ENCODE measurements around the gene LY86. TPM values are rescaled to one million over a fixed set of nuclear protein-coding genes. Genes with fewer than 3 reads are reported as not detected.
A peak's percentile ranks its signal among the peaks of the same experiment; 100 is the strongest.

LY86 gene
- total RNA-seq, 1 experiment from 2014 or later, result not detected

DNA sequence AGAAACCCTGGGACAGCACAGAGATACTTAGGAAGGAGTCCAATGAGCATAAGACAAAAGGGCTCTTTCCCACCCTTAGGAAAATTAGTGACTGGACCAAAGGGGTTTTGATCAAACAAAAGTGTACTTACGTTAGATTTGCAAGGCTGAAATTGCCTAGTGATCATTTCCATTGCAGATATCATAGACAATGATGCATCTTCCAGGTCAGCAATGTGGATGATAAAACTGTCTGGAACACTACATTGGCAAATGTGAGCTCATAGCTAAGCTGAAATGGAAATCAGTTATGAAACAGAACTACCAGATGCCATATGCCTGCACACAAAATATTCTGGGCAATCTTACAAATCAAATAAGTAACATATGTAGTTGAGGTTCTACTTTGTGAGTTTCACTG lies 34.0 kb downstream of the LY86 start:
- no peak for DNase-seq (ENCODE audit: low read depth)

DNA sequence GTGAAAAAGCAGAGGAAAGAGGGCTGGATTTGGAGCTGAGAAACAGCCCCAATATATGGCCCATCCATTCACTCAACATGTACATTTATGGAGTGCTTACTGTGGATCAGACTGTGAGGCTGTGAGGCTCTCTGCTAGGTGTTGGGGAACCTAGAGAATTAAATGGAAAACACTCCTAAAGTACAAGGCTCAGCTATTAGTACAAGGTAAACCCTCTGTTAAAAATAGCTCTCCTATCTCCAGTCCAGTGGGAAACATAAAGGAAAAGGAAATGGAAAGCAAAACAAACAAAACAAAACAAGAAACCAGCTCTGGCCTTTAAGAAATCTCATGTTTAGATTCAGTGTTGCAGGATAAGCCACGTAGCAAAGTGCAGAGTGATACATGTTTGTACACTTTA lies 35.0 kb downstream of the LY86 start:
- DNase-seq (ENCODE audit: low read depth), result no peak

DNA sequence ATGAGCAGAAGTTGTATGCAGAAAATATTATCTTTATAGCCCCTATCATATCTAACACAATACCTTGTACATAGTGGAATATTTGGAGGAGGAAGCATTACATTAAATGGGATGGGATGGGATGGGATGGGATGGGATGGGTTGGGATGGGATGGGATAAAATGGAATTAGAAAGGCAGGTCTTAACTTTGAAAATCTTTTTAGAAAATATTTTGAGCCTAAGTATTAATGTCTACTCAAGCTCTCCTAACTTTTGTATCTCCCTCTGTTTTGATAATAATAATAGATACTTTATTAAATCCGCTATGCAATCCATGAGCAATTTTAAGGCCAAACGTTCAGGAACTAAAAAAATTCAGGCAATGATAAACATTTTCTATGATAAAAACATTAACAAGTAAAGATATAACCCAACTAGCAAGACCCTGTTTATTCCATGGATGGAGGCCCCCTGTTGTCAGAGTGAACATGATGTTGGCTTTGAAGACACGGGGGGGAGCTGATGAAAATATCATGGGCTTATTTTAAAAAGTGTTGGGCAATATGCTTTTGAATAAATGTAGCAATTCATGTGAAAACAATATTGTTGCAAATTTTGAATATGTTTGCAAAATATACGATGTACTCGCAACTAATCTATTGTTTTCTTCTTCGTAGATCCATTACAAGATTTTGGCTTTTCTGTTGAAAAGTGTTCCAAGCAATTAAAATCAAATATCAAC lies 35.9 kb downstream of the LY86 start:
- no peak for DNase-seq (ENCODE audit: low read depth)

DNA sequence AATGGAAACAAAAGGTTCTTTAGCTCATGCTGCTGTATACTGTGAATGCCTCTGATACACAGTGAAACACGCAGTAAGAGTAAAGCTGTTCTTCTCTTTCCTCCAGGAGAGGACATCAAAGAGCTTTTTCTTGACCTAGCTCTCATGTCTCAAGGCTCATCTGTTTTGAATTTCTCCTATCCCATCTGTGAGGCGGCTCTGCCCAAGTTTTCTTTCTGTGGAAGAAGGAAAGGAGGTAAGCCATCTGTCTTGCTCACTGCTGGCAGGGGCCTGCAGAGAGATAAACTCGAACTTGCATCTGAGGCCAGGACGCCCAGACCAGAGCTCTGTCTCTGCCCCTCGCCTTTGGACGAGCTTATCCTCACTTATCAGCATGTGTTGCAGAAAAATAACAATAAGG lies 37.7 kb downstream of the LY86 start:
- DNase-seq (ENCODE audit: low read depth), result no peak

DNA sequence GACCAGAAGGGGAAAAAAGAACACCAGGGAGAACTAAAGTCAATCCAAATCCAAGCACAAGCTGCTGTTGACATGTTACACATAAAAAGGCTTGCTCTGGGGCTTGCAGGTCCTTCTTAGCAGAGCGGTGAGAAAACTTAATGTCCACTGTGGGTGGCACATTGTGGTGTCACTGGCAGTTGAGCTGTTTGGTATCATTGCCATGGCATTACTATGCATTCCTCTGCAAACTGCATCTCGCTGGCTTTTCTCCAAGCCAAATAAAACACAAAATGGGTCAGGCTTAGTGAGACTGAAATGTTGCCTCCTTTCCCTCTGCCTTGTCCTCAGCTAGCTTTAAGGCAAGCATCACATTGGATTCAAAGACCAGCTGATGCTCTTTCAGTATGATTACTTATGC lies 40.9 kb downstream of the LY86 start:
- peak; percentile 53 for DNase-seq (ENCODE audit: low read depth)

DNA sequence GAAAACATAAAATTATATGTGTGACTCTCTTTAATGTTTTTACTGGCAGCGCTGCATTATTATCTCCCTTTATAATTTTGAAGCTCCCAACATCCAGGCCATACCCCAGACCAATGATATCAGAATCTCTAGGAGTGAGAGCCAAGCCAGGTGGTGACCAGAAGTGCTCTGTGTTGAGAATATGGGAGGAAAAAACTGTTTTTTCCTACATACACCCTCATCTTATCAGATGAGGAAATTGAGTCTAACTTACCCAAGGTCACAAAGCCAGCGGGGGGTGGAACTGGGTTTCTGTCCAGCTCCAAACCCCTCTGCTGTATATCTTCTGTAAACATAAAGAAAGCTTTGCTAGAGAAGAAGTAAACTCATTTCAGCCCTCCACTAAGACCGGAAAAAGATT lies 42.5 kb downstream of the LY86 start:
- no peak for DNase-seq (ENCODE audit: low read depth)

DNA sequence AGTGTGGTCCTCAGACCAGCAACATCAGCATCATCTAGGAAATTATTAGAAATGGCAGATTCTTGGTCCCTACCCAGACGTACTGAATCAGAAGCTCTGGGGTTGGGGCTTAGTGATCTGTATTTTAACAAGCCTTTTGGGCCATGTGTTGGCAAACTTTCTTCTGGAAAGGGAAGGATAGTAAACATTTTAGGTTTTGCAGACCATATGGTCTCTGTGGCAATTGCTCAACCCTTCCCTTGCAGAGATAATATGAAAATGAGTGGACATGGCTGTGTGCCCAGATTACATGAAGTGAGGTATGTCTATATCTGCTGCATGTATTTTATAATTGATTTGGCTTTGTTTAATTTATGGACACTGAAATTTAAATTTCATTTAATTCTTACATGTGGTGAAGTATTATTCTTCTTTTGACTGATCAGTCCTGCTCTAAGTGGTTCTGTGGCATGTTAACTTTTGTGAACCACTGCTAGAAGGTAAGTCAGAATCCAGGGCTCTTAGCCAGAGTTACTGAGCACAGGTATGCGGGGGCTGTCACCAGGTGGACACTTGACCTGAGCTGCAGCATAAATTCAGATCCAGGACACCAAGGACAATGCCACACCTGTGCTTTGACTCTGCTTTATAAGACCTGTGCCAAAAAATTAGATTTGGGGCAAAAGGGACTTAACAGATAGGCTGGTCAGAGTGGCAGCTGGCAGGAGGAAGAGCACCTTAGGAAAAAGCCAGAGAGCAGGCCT lies 43.2 kb downstream of the LY86 start:
- no peak for DNase-seq (ENCODE audit: low read depth)

DNA sequence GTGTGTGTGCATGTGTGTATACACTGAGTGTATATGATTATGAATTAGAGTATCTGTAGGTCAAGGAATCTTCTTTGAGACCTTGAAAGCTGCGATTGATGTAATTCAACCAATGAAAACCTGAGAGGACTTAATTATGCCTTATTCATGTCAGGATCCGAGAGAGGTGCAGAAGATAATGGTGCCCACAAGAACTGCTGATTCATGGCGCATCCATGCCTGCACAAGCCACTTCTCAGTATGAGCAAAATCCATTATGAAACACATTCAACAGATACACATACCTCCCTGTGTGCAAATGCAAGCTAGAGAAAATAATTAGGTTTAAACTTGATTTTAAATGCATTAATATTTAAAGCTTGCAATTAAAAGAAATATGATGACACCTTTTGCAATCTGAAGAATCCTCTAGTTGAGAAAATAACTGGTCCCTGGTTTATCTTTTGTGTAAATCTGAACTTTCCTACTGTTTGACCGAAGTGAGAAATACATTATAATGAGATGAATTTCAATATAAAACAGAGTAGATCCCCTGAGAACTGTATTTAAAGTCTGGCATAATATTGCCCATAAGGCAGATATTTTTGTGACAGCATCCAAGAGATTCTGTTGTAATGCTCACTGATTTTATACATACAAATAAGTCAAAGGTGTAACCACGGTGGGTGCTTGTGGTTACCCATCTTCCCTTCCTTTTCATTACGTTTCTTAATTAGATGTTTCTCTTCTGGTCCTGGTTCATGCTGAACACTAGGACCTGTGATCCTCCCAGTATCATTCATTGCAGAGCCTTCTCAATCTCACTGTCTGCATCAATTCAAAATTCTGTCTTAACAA lies 45.6 kb downstream of the LY86 start:
- DNase-seq (ENCODE audit: low read depth), result no peak

DNA sequence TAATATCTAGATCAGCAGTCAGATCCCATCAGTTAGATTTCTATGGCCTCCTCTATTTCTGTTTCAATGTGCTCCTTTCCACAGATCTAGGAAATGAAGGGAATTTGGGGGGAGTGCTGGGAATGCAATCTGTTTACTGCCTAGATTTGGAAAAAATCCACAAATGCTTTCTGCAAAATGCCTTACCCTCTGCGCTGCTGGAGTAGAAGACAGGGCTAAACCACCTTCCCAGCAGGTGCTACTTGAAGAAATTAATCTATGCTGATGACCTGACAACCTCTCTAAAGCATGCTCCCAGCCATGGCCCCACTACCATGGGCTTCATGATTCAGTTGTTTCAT lies 46.2 kb downstream of the LY86 start:
- no peak for DNase-seq (ENCODE audit: low read depth)

DNA sequence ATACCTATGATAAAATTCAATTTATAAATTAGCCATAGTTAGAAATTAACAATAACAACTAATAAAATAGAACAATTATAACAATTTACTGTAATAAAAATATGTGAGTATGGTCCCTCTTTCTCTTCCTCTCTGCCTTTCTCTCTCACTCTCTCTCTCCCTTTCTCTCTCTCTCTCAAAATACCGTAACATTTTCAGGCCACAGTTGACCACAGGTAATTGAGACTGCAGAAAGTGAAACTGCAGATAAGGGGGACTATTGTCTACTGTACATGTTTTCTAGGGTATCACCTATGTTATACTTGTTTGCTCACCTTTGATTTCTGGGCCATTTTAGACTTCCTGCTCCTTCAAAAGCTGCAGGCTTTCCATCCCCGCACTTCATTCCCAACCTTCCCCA lies 46.8 kb downstream of the LY86 start:
- no peak for DNase-seq (ENCODE audit: low read depth)

DNA sequence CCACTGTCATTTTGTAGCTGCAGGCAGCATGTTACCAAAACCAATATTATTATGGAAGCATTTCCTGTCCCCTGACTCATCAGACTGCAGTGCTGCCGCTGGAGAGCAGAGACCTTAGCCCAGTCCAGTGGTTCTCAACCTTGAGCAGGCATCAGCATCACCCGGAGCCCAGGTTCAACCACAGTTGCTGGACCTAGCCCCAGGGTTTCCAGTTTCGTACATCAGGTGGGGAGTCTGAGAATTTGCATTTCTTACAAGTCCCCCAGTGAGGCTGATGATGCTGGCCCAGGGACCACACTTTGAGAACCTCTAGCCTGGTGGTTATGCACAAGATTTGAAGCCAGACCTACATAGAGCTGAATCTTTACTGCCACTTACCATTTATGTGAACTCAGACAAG lies 47.3 kb downstream of the LY86 start:
- DNase-seq (ENCODE audit: low read depth), result peak; percentile 34

DNA sequence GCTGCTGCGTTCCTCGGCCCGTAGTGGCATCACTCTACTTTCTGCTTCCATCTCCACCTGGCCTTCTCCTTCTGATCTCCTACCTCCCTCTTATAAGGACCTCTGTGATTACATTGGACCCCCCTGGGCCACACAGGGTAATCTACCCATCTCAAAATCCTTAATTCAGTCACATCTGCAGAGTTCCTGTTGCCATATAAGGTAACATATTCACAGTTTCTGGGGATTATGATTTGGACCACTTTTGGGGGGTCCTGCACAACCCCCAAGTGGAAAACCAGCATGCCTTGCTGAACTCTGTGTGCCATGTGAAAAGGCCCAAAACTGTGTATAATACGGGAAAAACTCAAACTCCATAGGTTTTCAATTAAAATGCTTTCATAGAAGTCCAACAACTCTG lies 51.1 kb downstream of the LY86 start:
- DNase-seq (ENCODE audit: low read depth), result no peak

DNA sequence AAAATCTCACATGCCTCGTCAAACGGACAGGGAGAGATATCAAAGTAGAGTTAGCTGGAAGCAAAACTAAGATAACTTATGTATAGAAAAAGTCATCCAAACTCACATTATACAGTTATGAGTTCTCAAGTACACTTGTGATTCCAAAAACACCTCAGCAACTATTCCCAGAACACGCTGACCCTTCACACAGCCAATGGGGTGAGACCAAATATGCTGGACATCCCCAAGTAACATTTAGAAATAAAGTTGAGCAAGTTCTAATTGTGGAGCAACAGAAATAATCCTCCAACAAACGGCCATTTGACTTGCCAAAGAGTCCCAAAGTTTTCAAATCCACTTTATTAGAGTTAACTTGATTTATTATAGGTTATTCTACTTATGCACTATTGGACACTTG lies 52.4 kb downstream of the LY86 start:
- no peak for DNase-seq (ENCODE audit: low read depth)

DNA sequence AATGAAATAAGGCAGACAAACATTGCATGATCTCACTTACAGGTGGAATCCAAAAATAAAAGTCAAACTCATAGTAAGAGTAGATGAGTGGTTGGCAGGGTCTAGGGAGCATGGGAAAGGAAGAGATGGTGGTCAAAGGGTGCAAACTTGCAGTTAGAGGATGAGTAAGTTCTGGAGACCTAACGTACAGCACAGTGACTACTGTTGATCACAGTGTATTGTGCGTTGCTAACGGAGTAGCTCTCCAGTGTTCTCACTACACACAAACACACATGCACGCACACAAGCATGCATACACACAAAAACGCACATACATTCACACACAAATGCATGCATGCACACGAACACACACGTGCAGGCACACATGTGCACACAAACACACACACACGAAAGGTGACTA lies 54.9 kb downstream of the LY86 start:
- no peak for DNase-seq (ENCODE audit: low read depth)

DNA sequence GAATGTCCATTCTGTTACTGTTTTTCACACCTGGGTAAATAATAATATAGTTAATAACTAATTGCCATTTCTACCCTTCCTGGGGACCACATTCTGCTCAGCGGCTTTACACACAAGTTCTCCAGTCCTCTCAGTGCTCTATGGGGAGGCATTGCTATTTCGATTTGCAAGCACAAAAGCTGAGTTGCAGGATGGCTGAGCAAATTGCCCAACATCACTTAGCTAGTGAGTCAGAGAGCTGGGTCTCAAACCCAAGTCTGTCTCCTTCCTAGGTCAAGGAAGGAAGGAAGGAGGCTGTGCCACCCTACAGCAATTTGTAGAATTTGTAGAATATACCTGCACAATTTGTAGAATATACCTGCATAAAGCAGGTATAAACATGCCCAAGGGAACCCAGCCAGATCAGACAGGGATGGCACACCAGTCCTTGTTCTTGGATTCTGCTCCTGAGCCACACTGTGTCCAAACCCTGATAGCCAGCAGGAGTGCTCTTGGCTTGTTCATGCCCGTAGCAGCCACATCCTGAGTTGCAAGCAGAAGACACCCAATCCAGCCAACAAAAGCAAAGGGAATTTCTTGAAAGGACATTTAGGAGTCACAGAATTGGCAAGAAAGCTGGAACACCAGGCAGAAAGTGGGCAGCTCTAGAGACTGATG lies 56.9 kb downstream of the LY86 start:
- no peak for DNase-seq (ENCODE audit: low read depth)

DNA sequence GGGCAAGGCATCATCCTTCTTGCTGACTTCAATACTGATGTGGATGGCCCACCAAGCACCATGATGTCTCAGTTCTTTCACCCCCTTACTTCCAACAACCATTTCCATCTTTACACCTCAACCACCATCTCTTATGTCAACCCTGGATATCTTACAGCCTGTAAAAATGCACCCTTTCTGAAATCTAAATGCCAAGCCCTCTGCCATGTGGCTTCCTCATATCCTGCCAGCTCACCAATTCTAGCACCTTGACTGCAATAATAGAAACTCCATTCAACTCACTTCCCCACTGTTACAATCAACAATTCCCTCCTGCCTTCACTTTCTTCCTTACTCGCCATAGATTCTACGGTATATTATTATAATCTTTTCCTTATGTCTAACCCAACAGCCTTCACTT lies 57.9 kb downstream of the LY86 start:
- DNase-seq (ENCODE audit: low read depth), result no peak

DNA sequence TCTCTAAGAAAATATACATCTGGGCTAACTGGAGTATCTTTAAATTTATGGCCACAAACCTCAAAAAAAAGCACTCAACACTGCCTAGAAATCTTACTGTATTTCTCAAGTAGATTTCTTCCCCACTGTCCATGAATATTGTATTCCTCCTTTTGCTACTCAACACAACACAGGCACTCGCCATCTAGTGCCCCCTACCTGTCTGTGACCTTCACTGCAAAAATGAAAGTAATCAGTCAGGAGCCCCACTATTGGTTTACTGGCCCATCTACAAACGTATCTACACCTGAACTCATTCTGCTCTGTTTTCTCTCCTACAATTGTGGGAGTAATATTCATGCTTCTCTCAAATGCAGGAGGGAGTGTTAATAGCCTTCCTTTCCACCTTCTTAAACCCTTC lies 58.3 kb downstream of the LY86 start:
- no peak for DNase-seq (ENCODE audit: low read depth)

DNA sequence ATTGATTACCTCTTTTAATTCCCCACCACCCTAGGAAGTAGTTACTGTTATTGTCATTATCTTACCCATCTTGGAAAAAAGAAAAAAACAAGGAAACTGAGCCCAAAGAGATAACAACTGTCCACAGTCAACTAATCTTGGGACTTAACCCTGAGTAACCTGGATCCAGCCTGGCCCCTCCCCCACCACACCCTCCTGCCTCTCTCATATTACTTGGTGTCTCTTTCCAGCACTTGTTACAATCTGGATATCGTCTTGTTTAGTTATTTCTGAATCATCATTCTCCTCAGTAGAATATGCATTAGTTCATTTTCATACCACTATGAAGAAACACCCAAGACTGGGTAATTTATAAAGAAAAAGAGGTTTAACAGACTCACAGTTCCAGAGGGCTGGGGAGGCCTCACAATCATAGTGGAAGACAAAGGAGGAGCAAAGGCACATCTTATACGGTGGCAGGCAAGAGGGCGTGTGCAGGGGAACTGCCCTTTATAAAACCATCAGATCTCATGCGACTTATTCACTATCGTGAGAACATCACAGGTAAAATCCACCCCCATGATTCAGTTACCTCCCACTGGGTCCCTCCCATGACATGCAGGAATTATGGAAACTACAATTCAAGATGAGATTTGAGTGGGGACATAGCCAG lies 60.3 kb downstream of the LY86 start:
- no peak for DNase-seq (ENCODE audit: low read depth)

DNA sequence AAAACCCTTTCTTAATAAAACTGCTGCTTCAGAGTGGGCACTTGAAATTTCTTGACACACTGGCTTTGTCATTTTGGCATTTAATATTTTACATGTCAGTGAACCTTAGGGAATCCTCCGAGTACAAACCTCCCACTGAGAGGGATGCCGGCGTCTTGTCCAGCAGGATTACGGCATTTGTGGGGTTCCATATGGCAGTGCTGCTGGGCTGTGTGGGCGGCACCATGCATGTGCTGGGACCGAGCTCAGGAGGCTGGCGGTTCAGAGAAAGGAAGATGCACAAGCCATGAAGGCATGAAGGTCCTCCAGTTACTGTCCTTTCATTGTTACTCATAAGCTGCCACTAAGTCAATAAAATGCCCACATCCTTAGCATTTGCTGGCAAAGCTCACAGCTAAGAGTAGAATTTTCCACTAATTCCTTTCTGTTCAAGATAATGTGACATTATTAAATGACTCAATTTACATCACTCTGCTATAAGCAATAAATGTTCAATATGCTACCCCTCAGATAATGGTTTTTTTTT lies 61.4 kb downstream of the LY86 start:
- DNase-seq (ENCODE audit: low read depth), result no peak

DNA sequence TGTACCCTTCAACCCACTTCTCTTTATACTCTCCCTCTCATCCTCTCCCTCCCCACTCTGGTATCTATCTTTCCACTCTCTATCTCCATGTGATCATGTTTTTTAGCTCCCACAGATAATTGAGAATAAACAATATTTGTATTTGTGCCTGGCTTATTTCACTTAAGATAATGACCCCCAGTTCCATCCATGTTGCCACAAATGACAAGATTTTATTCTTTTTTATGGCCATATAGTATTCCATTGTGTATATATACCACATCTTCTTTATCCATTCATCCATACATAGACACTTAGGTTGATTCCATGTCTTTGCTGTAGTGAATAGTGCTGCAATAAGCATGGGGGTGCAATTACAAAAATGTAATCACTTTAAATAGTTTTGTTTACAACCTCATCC lies 62.3 kb downstream of the LY86 start:
- no peak for DNase-seq (ENCODE audit: low read depth)

DNA sequence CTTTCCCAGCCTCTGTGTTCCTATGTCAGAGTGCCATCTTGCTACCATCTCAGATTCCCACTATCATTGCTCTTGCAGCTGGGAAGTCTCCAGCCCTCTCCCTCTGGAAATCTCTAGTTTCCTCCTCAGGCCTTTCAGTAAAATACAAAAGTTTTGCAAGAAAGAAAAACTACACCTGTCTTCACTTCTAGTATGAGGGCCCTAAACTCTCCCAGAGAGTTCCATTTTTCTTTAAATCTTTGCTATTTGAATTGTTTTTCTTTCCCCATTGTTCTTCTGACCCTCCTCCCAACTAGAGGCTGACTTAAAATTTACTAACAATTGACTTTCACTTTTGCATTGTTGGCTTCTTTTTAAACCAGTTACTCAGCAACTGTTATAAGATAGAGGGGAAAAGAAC lies 62.8 kb downstream of the LY86 start:
- DNase-seq (ENCODE audit: low read depth), result no peak

DNA sequence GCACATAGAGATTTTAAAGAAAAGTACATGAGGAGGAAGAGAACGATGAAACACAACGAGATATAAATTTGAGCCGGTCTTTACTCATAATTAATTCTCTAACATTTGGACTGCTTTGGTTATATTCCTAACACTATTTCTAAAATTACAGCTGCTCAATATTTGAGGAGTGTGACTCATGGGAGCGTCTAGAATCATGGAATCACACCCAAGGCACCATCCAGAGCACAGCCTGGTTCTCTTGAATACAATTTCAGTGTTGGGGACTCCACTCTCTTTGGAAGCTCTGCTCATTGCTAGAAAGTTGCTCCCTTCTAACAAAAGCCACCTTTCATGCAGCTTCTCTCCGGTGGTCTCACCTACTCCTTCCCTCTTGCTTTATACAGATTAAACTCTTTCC lies 64.4 kb downstream of the LY86 start:
- no peak for DNase-seq (ENCODE audit: low read depth)
